K562 (cell line): ENCODE data around the gene MYBPC3. TPM values are rescaled to one million over a fixed set of nuclear protein-coding genes. Genes with fewer than 3 reads are reported as not detected.

ENCODE experiments used
- ATAC-seq: fragments of 200-7000 bp; cut with Tn5 transposase; 3 replicates; pipeline ENCODE4 v1.9.1; 2020; ENCODE audit warnings: moderate library complexity
- BruUV-seq: library from RNA; stranded (reverse); fragments of 400-500 nt; replicated peaks from 2 replicates; lab custom pipeline; 2021; lab: Mats Ljungman, UMichigan
- CTCF ChIA-PET: fragments of 300-600 bp; formaldehyde crosslinking; extraction: SDS; loops from one replicate; lab custom pipeline; 2021; ENCODE audit warnings: low intra/inter-chr PET ratio; lab: Yijun Ruan, JAX
- POLR2A ChIA-PET: fragments of 300-600, 350-650 bp; sonication (Branson Sonifier 250); formaldehyde crosslinking; extraction: SDS; loops from one replicate; lab custom pipeline; 2021; ENCODE audit warnings: antibody characterized with exemption, inconsistent platforms; lab: Yijun Ruan, JAX
- DNase-seq, 4 experiments: peaks; one replicate each; pipeline versions ENCODE4 v3.0.0 to v3.0.0-alpha.2; 2011 to 2018; ENCODE audit warnings: low spot score in 3 of 4, mixed read lengths in 3 of 4; ENCODE audit errors: extremely low read depth in 1 of 4
- FAIRE-seq: peaks from 2 replicates; lab custom pipeline; 2011; peaks lifted over from hg19 to GRCh38; lab: Jason Lieb, UNC
- H2AFZ ChIP-seq: 2 replicates; pipeline ENCODE4 v1.6.0; 2011; ENCODE audit warnings: low read depth, low read length, control low read depth, inconsistent platforms
- H3K27ac ChIP-seq: fragments of 200-600 bp; 3 replicates; pipeline ENCODE4 v1.8.0; 2011; ENCODE audit warnings: low read depth, mild to moderate bottlenecking, control low read depth, inconsistent platforms, low read length, moderate library complexity, mixed read lengths; ENCODE audit errors: extremely low read depth
- H3K27me3 ChIP-seq, 2 experiments: fragments of 300-600 bp in 1 of 2; 2 replicates in 1 of 2; 3 replicates in 1 of 2; pipeline versions ENCODE4 v1.6.0 to v1.8.0; 2011; ENCODE audit warnings: inconsistent platforms in 2 of 2, low read length in 2 of 2, mild to moderate bottlenecking in 1 of 2, mixed read lengths in 1 of 2, moderate library complexity in 1 of 2; ENCODE audit not compliant: control insufficient read depth in 2 of 2, insufficient read depth in 2 of 2
- H3K36me3 ChIP-seq: fragments of 300-600 bp; 3 replicates; pipeline ENCODE4 v1.8.0; 2011; ENCODE audit warnings: mild to moderate bottlenecking, low read length, inconsistent platforms; ENCODE audit not compliant: control insufficient read depth, insufficient read depth
- H3K4me1 ChIP-seq, 2 experiments: fragments of 200-600 bp in 1 of 2; replicated peaks in 1 of 2; 2 replicates in 1 of 2; 3 replicates in 1 of 2; pipeline versions ENCODE4 v1.5.1 to v1.8.0; 2011; ENCODE audit warnings: inconsistent platforms in 2 of 2, low read length in 2 of 2, mild to moderate bottlenecking in 1 of 2, mixed read lengths in 1 of 2, moderate library complexity in 1 of 2; ENCODE audit not compliant: control insufficient read depth in 2 of 2, insufficient read depth in 2 of 2
- H3K4me2 ChIP-seq: 2 replicates; pipeline ENCODE4 v1.6.1; 2011; ENCODE audit warnings: low read length, control low read depth, inconsistent platforms, mixed read lengths; ENCODE audit not compliant: insufficient read depth
- H3K4me3 ChIP-seq: fragments of 200-600 bp; sonication (generic), shearing (Covaris generic); 2 replicates; pipeline ENCODE4 v1.5.1; 2016; ENCODE audit warnings: control low read depth, inconsistent platforms
- H3K79me2 ChIP-seq: fragments of 200-600 bp; 3 replicates; pipeline ENCODE4 v1.8.0; 2011; ENCODE audit warnings: low read length, inconsistent platforms; ENCODE audit not compliant: control insufficient read depth, insufficient read depth
- H3K9ac ChIP-seq, 2 experiments: 2 replicates each; pipeline versions ENCODE4 v1.6.0 to v1.6.1; 2011; ENCODE audit warnings: low read depth in 2 of 2, low read length in 2 of 2, control low read depth in 1 of 2, inconsistent platforms in 1 of 2, mild to moderate bottlenecking in 1 of 2, mixed read lengths in 1 of 2; ENCODE audit not compliant: insufficient read depth in 1 of 2
- H3K9me1 ChIP-seq: one replicate; pipeline ENCODE4 v1.6.0; 2011; ENCODE audit warnings: inconsistent platforms, mild to moderate bottlenecking, low read length, moderate library complexity; ENCODE audit not compliant: control insufficient read depth, insufficient read depth
- H3K9me3 ChIP-seq: replicated peaks from 2 replicates; pipeline ENCODE4 v1.5.1; 2011; ENCODE audit warnings: low read depth, low read length, inconsistent platforms; ENCODE audit not compliant: control insufficient read depth, insufficient read depth
- H4K20me1 ChIP-seq: replicated peaks from 2 replicates; pipeline ENCODE4 v1.6.1; 2011; ENCODE audit warnings: low read length, inconsistent platforms, mixed read lengths; ENCODE audit not compliant: control insufficient read depth, insufficient read depth
- E2F5 ChIP-seq: sonication (generic); formaldehyde crosslinking; IDR thresholded peaks from 2 replicates; pipeline ENCODE4 v1.8.0; 2022; ENCODE audit warnings: mild to moderate bottlenecking, missing genetic modification reagents
- ELK1 ChIP-seq: sonication (generic); formaldehyde crosslinking; IDR thresholded peaks from 2 replicates; pipeline ENCODE4 v1.8.1; 2022; ENCODE audit warnings: missing genetic modification reagents
- ELK3 ChIP-seq: fragments of 450-650 bp; formaldehyde crosslinking; IDR thresholded peaks from 2 replicates; pipeline ENCODE4 v1.4.0; 2020; ENCODE audit warnings: mild to moderate bottlenecking
- EP300 ChIP-seq: IDR thresholded peaks from 2 replicates; pipeline ENCODE4 v1.6.1; 2012; ENCODE audit warnings: low read length, improper control_type of control experiment
- ETV1 ChIP-seq: fragments of 450-650 bp; conservative IDR thresholded peaks from 2 replicates; pipeline ENCODE4 v1.6.1; 2016; ENCODE audit warnings: missing genetic modification characterization, control low read depth, low read depth, missing compliant biosample characterization
- MCM7 ChIP-seq, 2 experiments: fragments of 450-650 bp; IDR thresholded peaks; 2 replicates each; pipeline ENCODE4 v1.6.1; 2016 to 2018
- NBN ChIP-seq: fragments of 450-650 bp; IDR thresholded peaks from 2 replicates; pipeline ENCODE4 v1.6.1; 2016; ENCODE audit warnings: low read depth, mild to moderate bottlenecking
- UBTF ChIP-seq, 2 experiments: IDR thresholded peaks; 2 replicates each; pipeline ENCODE4 v1.6.1; 2012; ENCODE audit warnings: improper control_type of control experiment in 2 of 2, low read depth in 2 of 2, low read length in 2 of 2, borderline replicate concordance in 1 of 2
- ZNF134 ChIP-seq: fragments of 250-450 bp; sonication (Bioruptor Pico); conservative IDR thresholded peaks from 2 replicates; pipeline ENCODE4 v1.4.0; 2020
- ZNF584 ChIP-seq: fragments of 200-800 bp; sonication (Bioruptor generic); IDR thresholded peaks from 2 replicates; pipeline ENCODE4 v1.6.1; 2016; ENCODE audit warnings: low read depth, mild to moderate bottlenecking, missing genetic modification characterization, missing compliant biosample characterization
- WGBS: fragments of 100-300 bp; shearing (Covaris generic); methylation state at CpG from one replicate; pipeline ENCODE4 v1.1.6; 2016; ENCODE audit warnings: low coverage, mixed read lengths; ENCODE audit not compliant: insufficient coverage; ENCODE audit errors: missing lambda C conversion rate; 5-methylcytosine and 5-hydroxymethylcytosine counted together
- in situ Hi-C: fragments of 300-500 bp; cut with MboI; formaldehyde crosslinking; loops from 4 replicates; pipeline ENCODE4 v1.15.0; 2018; ENCODE audit warnings: inconsistent platforms, mixed read lengths
- intact Hi-C: fragments of 100-400 bp; cut with micrococcal nuclease; formaldehyde crosslinking; loops from 2 replicates; pipeline ENCODE4 v1.14.2; 2022
- polyA plus RNA-seq, 8 experiments: library from polyadenylated mRNA; depleted of rRNA in 4 of 8; stranded (reverse) in 5 of 8; unstranded in 3 of 8; fragments of >200 nt; fragmentation: Nextera tagmentation in 2 of 8; fragmentation: Illumina TruSeq in 1 of 8; extraction: Ambion mirVana in 2 of 8; extraction: Trizol in 1 of 8; gene quantifications; 2 replicates each; pipeline versions ENCODE4 v1.2.1 to v1.2.3, GENCODE V29; 2011 to 2014; ENCODE audit warnings: inconsistent platforms in 1 of 8, missing spikeins in 1 of 8
- total RNA-seq, 7 experiments: library from RNA; depleted of rRNA in 6 of 7; stranded (reverse); fragments of >200 nt in 6 of 7; fragmentation: Illumina TruSeq in 2 of 7; extraction: Trizol in 2 of 7; gene quantifications; 2 replicates each; pipeline versions ENCODE4 v1.2.1 to v1.2.3, GENCODE V29; 2011 to 2021; ENCODE audit warnings: low replicate concordance in 1 of 7

The MYBPC3 gene
- total and polyA plus RNA-seq, 9 of the 15 experiments (the other 6 are each of a cell fraction or from before 2014, with no cell fraction given): 0.01 TPM; not detected in 8

GRCh38 chr11:47396049-47396320 lies 43.5 kb upstream of the MYBPC3 start:
- DNase-seq (no peak), ATAC-seq (no peak), FAIRE-seq (no peak)
- in situ Hi-C loops: no loop called here
- Histone ChIP-seq H3K79me2 (no peaks in the 10 kb centered on the region), H3K4me2 (no peak overlapping the region), H3K4me1 (peaks cover 45 to 75% of the 10 kb centered on the region in 2 experiments), H3K9me1 (no peaks in the 10 kb centered on the region), H3K27me3 (no peaks in the 10 kb centered on the region), H3K36me3 (no peaks in the 10 kb centered on the region), H3K27ac (no peak overlapping the region), H3K4me3 (no peak overlapping the region), H4K20me1 (no peaks in the 10 kb centered on the region), H3K9me3 (no peaks in the 10 kb centered on the region), H2AFZ (no peak overlapping the region), H3K9ac (peak overlapping the region in 1 of 2 experiments; percentile 72; a peak in 2 of 4 replicates)
- intact Hi-C loops: no loop called here
- ChIA-PET CTCF (no interaction called here), POLR2A (no interaction called here)
- no TSS peak for BruUV-seq
- WGBS: 69% methylated on average over 3 of the region's 3 CpGs
- TF ChIP-seq NBN (no peak), ZNF134 (CRISPR knock-in tag) (no peak), ELK1 (CRISPR knock-in tag) (no peak), E2F5 (CRISPR knock-in tag) (no peak), EP300 (no peak), ZNF584 (CRISPR knock-in tag) (no peak), ELK3 (no peak), MCM7 (IDR thresholded peaks at IDR 0.05) (no peak), ETV1 (tag) (no peak), UBTF (IDR thresholded peaks at IDR 0.05; ENCODE audit: borderline replicate concordance in 1 of 2, low read depth in 2 of 2, low read length in 2 of 2) (no peak)
